SK-N-MC (cell line): Measurements from ENCODE around the gene IL31.

Source experiments
- DNase-seq: peaks from one replicate; pipeline ENCODE4 v3.0.0-alpha.2; 2011; ENCODE audit warnings: low read depth, low spot score
- H3K27ac ChIP-seq: fragments of 200-600 bp; sonication (generic); 2 replicates; pipeline ENCODE4 v1.5.1; 2016; ENCODE audit warnings: mixed run types
- H3K36me3 ChIP-seq: fragments of 200-600 bp; sonication (generic); 2 replicates; pipeline ENCODE4 v1.6.1; 2017; ENCODE audit warnings: antibody characterized with exemption, low read length, mixed read lengths; ENCODE audit not compliant: insufficient read depth
- H3K4me3 ChIP-seq: fragments of 200-600 bp; sonication (generic); 2 replicates; pipeline ENCODE4 v1.5.1; 2016
- H3K9ac ChIP-seq: fragments of 200-600 bp; sonication (generic); 2 replicates; pipeline ENCODE4 v1.8.0; 2017; ENCODE audit warnings: mixed run types, mixed read lengths; ENCODE audit not compliant: insufficient read length
- H3K9me3 ChIP-seq: fragments of 200-600 bp; sonication (generic); 2 replicates; pipeline ENCODE4 v1.6.1; 2017; ENCODE audit warnings: low read depth, mild to moderate bottlenecking, antibody characterized with exemption, low read length, moderate library complexity, mixed read lengths
- EZH2 ChIP-seq: fragments of 200-600 bp; sonication (generic); IDR thresholded peaks from one replicate; pipeline ENCODE4 v1.6.1; 2017; ENCODE audit warnings: antibody characterized with exemption
- FOXP2 ChIP-seq: optimal IDR thresholded peaks from 2 replicates; pipeline ENCODE3; 2011; ENCODE audit warnings: mild to moderate bottlenecking, moderate library complexity; ENCODE audit not compliant: insufficient read depth; ENCODE audit errors: extremely low read length, control extremely low read depth
- POLR2AphosphoS5 ChIP-seq: IDR thresholded peaks from 2 replicates; pipeline ENCODE4 v1.6.1; 2012; ENCODE audit warnings: mild to moderate bottlenecking, low read depth, low read length, borderline replicate concordance

IL31 gene

GRCh38 chr12:122150127-122150681 is 23.8 kb downstream of the IL31 start:
- H3K27ac ChIP-seq, result no peak overlapping the region
- no peaks in the 10 kb centered on the region for H3K36me3 ChIP-seq
- H3K4me3 ChIP-seq, result no peak overlapping the region
- no peak for DNase-seq
- H3K9ac ChIP-seq, result no peak overlapping the region
- no peaks in the 10 kb centered on the region for H3K9me3 ChIP-seq
- no peak for TF ChIP-seq EZH2
- no peak for TF ChIP-seq FOXP2
- TF ChIP-seq POLR2AphosphoS5, result no peak

DNA sequence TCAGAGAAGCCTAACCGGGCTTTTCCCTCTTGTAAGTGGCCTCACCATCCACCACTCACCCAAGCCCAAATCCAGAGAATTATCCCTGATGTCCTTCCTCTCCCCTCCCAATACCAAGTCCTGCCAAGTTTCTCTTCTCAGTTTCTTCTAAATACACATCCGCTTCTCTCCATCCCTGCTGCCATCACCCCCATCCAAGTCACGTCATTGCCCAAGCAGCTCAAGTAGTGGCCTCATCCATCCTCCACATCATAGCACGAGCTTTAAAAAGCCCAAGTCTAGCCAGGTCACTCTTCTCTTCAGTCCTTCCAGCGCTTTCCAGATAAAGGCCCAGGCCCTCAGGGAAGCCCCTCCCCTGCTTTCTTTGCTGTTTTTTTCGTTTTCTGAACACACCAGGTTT is 25.4 kb downstream of the IL31 start:
- Histone ChIP-seq H3K27ac (no peak overlapping the region), H3K4me3 (no peak overlapping the region), H3K9me3 (no peaks in the 10 kb centered on the region), H3K9ac (no peak overlapping the region), H3K36me3 (no peaks in the 10 kb centered on the region)
- no peak for TF ChIP-seq POLR2AphosphoS5
- no peak for DNase-seq

- Histone ChIP-seq H3K27ac (no peak overlapping the region), H3K36me3 (no peaks in the 10 kb centered on the region; the same call in 1 of the 2 replicates), H3K4me3 (no peak overlapping the region), H3K9ac (no peak overlapping the region), H3K9me3 (no peaks in the 10 kb centered on the region)
- DNase-seq, result no peak
- TF ChIP-seq POLR2AphosphoS5 (no peak), EZH2 (no peak), FOXP2 (no peak)
Observed at GRCh38 chr12:122147514-122148290, 26.3 kb downstream of the IL31 start.

DNA sequence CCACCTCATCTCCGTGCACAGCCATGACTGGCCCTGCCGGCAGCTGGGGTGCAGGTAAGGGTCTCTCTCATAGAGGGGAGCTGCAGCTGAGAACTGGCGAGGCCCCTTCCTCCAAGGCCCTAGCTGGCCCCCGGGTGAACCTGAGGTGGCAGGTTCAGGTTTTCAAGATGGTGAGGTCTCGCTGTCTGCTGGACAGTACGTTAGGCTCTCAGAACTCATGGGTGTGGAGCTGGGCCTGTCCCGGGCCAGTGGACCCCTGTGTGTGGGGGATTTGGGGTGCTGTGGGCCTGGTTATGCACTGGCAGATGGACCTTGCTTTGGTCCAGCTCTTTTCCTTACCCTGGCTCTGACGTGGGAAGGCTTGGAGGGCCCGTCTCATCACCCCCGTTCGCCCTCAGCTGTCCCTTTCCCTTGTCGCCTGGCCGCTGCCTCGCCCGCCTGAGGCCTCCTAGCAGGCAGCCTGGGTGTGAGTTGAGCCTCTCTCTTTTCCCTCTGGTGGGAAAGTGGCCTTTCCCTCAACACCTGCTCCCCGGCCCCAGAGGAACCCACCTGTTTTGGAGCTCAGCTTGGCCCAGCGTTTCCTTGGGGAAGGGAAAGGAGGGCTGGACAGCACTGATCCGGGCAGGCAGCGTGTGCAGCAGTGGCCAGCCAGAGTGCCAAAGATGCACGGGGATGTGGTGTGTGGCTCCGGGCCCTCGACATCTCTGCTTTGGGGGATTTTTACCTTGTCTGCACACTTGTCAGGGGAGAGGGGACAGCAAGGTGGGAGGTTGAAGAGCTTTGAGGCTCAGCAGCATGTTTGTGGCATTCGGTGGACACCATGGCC is 28.3 kb downstream of the IL31 start:
- Histone ChIP-seq H3K9me3 (no peaks in the 10 kb centered on the region), H3K4me3 (no peak overlapping the region), H3K9ac (no peak overlapping the region), H3K36me3 (peaks cover 11% of the 10 kb centered on the region; the same call in 1 of the 2 replicates), H3K27ac (no peak overlapping the region)
- TF ChIP-seq EZH2 (no peak), FOXP2 (no peak), POLR2AphosphoS5 (no peak)
- DNase-seq, result no peak

GRCh38 chr12:122144885-122145284 is 29.1 kb downstream of the IL31 start:
- TF ChIP-seq EZH2 (no peak), FOXP2 (no peak), POLR2AphosphoS5 (no peak)

GRCh38 chr12:122142857-122143256 is 31.2 kb downstream of the IL31 start:
- H3K9me3 ChIP-seq, result no peaks in the 10 kb centered on the region
- no peak overlapping the region for H3K4me3 ChIP-seq
- no peak overlapping the region for H3K9ac ChIP-seq
- no peak for DNase-seq
- TF ChIP-seq FOXP2, result no peak
- peaks cover 11% of the 10 kb centered on the region; the same call in 1 of the 2 replicates for H3K36me3 ChIP-seq
- no peak overlapping the region for H3K27ac ChIP-seq

More at GRCh38 chr12:122144885-122145284, 29.1 kb downstream of the IL31 start:
- Histone ChIP-seq H3K9me3 (no peaks in the 10 kb centered on the region), H3K27ac (no peak overlapping the region), H3K4me3 (no peak overlapping the region), H3K9ac (no peak overlapping the region), H3K36me3 (peaks cover 11% of the 10 kb centered on the region; the same call in 1 of the 2 replicates)
- no peak for DNase-seq

- Histone ChIP-seq H3K9ac (no peak overlapping the region), H3K4me3 (no peak overlapping the region), H3K9me3 (no peaks in the 10 kb centered on the region), H3K36me3 (peaks cover 11% of the 10 kb centered on the region; the same call in 1 of the 2 replicates), H3K27ac (no peak overlapping the region)
- TF ChIP-seq POLR2AphosphoS5, result no peak
- TF ChIP-seq FOXP2, result no peak
- no peak for TF ChIP-seq EZH2
- DNase-seq, result no peak
Observed at GRCh38 chr12:122141911-122142725, 31.9 kb downstream of the IL31 start.
